K562 (cell line): Measurements from ENCODE around the gene SOS2. TPM values are rescaled to one million over a fixed set of nuclear protein-coding genes. Genes with fewer than 3 reads are reported as not detected.
A peak's percentile ranks its signal among the peaks of the same experiment; 100 is the strongest.

Source experiments
- CEBPG ChIP-seq, 3 experiments: fragments of 200-800 bp in 1 of 3; sonication (Bioruptor generic) in 1 of 3; sonication (generic) in 1 of 3; formaldehyde crosslinking in 1 of 3; IDR thresholded peaks in 2 of 3; conservative IDR thresholded peaks in 1 of 3; 2 replicates each; pipeline versions ENCODE4 v1.6.1 to v1.8.0; 2016 to 2022; ENCODE audit warnings: missing compliant biosample characterization in 2 of 3, missing genetic modification characterization in 2 of 3, mild to moderate bottlenecking in 1 of 3, missing genetic modification reagents in 1 of 3
- CREM ChIP-seq: IDR thresholded peaks from 2 replicates; pipeline ENCODE4 v1.6.1; 2014; ENCODE audit warnings: antibody characterized with exemption, low read depth
- ETV1 ChIP-seq: fragments of 450-650 bp; conservative IDR thresholded peaks from 2 replicates; pipeline ENCODE4 v1.6.1; 2016; ENCODE audit warnings: missing genetic modification characterization, control low read depth, low read depth, missing compliant biosample characterization
- ETV5 ChIP-seq: sonication (generic); formaldehyde crosslinking; IDR thresholded peaks from 2 replicates; pipeline ENCODE4 v1.4.0; 2020; ENCODE audit warnings: low read depth, mild to moderate bottlenecking, missing genetic modification reagents
- GABPA ChIP-seq: fragments of 200-800 bp; sonication (Bioruptor generic); conservative IDR thresholded peaks from 2 replicates; pipeline ENCODE4 v1.6.1; 2016; ENCODE audit warnings: low read depth, missing genetic modification characterization, missing compliant biosample characterization
- GATAD2B ChIP-seq: fragments of 450-650 bp; IDR thresholded peaks from 2 replicates; pipeline ENCODE4 v1.6.1; 2017; ENCODE audit warnings: mild to moderate bottlenecking, borderline replicate concordance
- HMGN3 ChIP-seq: IDR thresholded peaks from 2 replicates; pipeline ENCODE4 v1.6.1; 2011; ENCODE audit warnings: borderline replicate concordance, low read depth, mild to moderate bottlenecking, mixed read lengths, low read length; ENCODE audit not compliant: insufficient read length; ENCODE audit errors: extremely low read depth
- KDM5B ChIP-seq: fragments of 200-600 bp; sonication (generic); IDR thresholded peaks from 2 replicates; pipeline ENCODE4 v1.6.1; 2012; ENCODE audit warnings: low read depth, mild to moderate bottlenecking, moderate library complexity, low read length, control low read depth, inconsistent platforms; ENCODE audit not compliant: insufficient replicate concordance
- MYC ChIP-seq, 2 experiments: fragments of 250-450 bp in 1 of 2; sonication (Bioruptor Pico) in 1 of 2; IDR thresholded peaks; 2 replicates each; pipeline versions ENCODE4 v1.5.1 to v1.6.1; 2012 to 2021; ENCODE audit warnings: low read depth in 2 of 2, borderline replicate concordance in 1 of 2, improper control_type of control experiment in 1 of 2, low read length in 1 of 2, mild to moderate bottlenecking in 1 of 2, moderate library complexity in 1 of 2
- NR2C2 ChIP-seq, 2 experiments: fragments of 200-800 bp in 1 of 2; sonication (Bioruptor generic) in 1 of 2; sonication (generic) in 1 of 2; formaldehyde crosslinking in 1 of 2; IDR thresholded peaks; 2 replicates each; pipeline versions ENCODE4 v1.6.1 to v1.8.0; 2016 to 2022; ENCODE audit warnings: mild to moderate bottlenecking in 1 of 2, missing compliant biosample characterization in 1 of 2, missing genetic modification characterization in 1 of 2, missing genetic modification reagents in 1 of 2
- PTBP1 ChIP-seq: fragments of 200-400 bp; formaldehyde crosslinking; IDR thresholded peaks from 2 replicates; pipeline ENCODE4 v1.6.1; 2017; ENCODE audit warnings: low read depth, low read length
- SAP30 ChIP-seq: fragments of 200-600 bp; sonication (generic); IDR thresholded peaks from 2 replicates; pipeline ENCODE4 v1.6.1; 2012; ENCODE audit warnings: borderline replicate concordance, low read depth, mild to moderate bottlenecking, moderate library complexity, low read length, control low read depth, inconsistent platforms; ENCODE audit not compliant: insufficient read depth, poor library complexity, severe bottlenecking
- polyA plus RNA-seq, 8 experiments: library from polyadenylated mRNA; depleted of rRNA in 4 of 8; stranded (reverse) in 5 of 8; unstranded in 3 of 8; fragments of >200 nt; fragmentation: Nextera tagmentation in 2 of 8; fragmentation: Illumina TruSeq in 1 of 8; extraction: Ambion mirVana in 2 of 8; extraction: Trizol in 1 of 8; gene quantifications; 2 replicates each; pipeline versions ENCODE4 v1.2.1 to v1.2.3, GENCODE V29; 2011 to 2014; ENCODE audit warnings: inconsistent platforms in 1 of 8, missing spikeins in 1 of 8
- total RNA-seq, 7 experiments: library from RNA; depleted of rRNA in 6 of 7; stranded (reverse); fragments of >200 nt in 6 of 7; fragmentation: Illumina TruSeq in 2 of 7; extraction: Trizol in 2 of 7; gene quantifications; 2 replicates each; pipeline versions ENCODE4 v1.2.1 to v1.2.3, GENCODE V29; 2011 to 2021; ENCODE audit warnings: low replicate concordance in 1 of 7
- TF ChIP-seq, protein P1 (sequence below): sonication (generic); formaldehyde crosslinking; IDR thresholded peaks from 2 replicates; pipeline ENCODE4 v1.8.1; 2023; ENCODE audit warnings: mild to moderate bottlenecking, missing genetic modification reagents, moderate library complexity
- TF ChIP-seq, protein P2 (sequence below): sonication (generic); formaldehyde crosslinking; IDR thresholded peaks from 2 replicates; pipeline ENCODE4 v1.5.0; 2020; ENCODE audit warnings: missing genetic modification reagents
- TF ChIP-seq, protein P3 (sequence below): fragments of 450-650 bp; IDR thresholded peaks from one replicate; pipeline ENCODE4 v1.6.1; 2018; ENCODE audit warnings: mild to moderate bottlenecking, moderate library complexity; ENCODE audit not compliant: partially characterized antibody
- TF ChIP-seq, protein P4 (sequence below), 2 experiments: fragments of 200-800 bp in 1 of 2; sonication (Bioruptor generic) in 1 of 2; sonication (generic) in 1 of 2; formaldehyde crosslinking in 1 of 2; IDR thresholded peaks in 1 of 2; conservative IDR thresholded peaks in 1 of 2; 2 replicates each; pipeline versions ENCODE4 v1.5.0 to v1.6.1; 2016 to 2020; ENCODE audit warnings: missing compliant biosample characterization in 1 of 2, missing genetic modification characterization in 1 of 2, missing genetic modification reagents in 1 of 2

Gene SOS2
- total and polyA plus RNA-seq, 9 of the 15 experiments (the other 6 are each of a cell fraction or from before 2014, with no cell fraction given) = 2.2 to 13.1 (median 10.5) TPM

DNA sequence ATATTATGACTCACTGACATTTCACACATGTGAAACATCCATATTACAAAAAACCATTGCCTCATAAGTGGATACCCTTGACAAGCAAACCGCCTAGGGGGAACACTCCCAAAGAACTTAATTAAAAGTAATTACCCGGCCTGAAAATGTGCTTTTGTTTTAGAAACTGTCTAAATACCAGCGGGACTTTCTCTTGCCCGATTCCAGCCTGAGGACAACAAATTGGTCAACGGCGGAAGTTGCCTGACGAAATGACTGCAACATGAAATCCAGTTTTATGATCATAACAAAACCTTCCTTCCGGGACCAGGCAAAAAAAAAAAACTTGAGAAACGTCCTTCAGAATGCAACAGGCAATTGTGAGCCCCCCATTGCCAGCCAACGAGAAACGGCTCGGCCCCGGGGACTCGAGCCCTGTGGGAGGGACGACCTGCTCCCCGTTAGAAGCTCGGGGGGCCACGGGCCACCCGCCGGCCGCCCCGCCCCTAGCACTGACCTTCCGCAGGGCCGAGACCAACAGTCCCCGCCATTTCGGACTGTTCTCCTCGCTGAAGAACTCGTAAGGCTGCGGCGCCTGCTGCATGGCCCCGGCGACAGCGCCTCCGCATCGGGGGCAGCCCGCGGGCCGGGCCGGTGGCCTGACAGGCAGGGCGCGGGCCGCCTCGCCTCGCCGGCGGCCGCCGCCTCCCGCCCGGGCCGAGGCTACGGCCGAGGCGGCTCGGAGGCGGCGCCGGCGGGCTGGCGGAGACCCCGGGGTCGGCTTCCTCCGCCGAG, 490 bp downstream of the SOS2 start (continued):
- TF ChIP-seq MYC (IDR thresholded peaks at IDR 0.05; ENCODE audit: low read depth, low read length) (0 out of 2 replicates have a peak, but pooled peaks have one; percentile 36), MYC (CRISPR knock-in tag; IDR thresholded peaks at IDR 0.05; ENCODE audit: borderline replicate concordance, low read depth) (no peak), CREM (peak; percentile 4; the same call in 1 of the 2 replicates), ETV1 (tag) (0 out of 2 replicates have a peak, but pooled peaks have one; percentile 34), HMGN3 (peak; percentile 17), ETV5 (CRISPR knock-in tag) (0 out of 2 replicates have a peak, but pooled peaks have one; percentile 51), PTBP1 (no peak), GATAD2B (no peak), CEBPG (CRISPR knock-in tag; IDR thresholded peaks at IDR 0.05) (peak; percentile 72), CEBPG (tag; conservative IDR thresholded peaks at IDR 0.05 in 1 of 2, IDR thresholded peaks at IDR 0.05 in 1 of 2) (peak; percentile 57 to 66; a peak in 3 of 4 replicates), SAP30 (peak; percentile 9), KDM5B (peak; percentile 13), GABPA (tag) (peak; percentile 74), NR2C2 (CRISPR knock-in tag; IDR thresholded peaks at IDR 0.05) (no peak), NR2C2 (tag; IDR thresholded peaks at IDR 0.05) (peak; percentile 76)
- TF ChIP-seq, protein P1, sequence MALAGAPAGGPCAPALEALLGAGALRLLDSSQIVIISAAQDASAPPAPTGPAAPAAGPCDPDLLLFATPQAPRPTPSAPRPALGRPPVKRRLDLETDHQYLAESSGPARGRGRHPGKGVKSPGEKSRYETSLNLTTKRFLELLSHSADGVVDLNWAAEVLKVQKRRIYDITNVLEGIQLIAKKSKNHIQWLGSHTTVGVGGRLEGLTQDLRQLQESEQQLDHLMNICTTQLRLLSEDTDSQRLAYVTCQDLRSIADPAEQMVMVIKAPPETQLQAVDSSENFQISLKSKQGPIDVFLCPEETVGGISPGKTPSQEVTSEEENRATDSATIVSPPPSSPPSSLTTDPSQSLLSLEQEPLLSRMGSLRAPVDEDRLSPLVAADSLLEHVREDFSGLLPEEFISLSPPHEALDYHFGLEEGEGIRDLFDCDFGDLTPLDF = no peak
- TF ChIP-seq, protein P2, sequence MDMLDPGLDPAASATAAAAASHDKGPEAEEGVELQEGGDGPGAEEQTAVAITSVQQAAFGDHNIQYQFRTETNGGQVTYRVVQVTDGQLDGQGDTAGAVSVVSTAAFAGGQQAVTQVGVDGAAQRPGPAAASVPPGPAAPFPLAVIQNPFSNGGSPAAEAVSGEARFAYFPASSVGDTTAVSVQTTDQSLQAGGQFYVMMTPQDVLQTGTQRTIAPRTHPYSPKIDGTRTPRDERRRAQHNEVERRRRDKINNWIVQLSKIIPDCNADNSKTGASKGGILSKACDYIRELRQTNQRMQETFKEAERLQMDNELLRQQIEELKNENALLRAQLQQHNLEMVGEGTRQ (CRISPR knock-in tag) = no peak
- TF ChIP-seq, protein P3, sequence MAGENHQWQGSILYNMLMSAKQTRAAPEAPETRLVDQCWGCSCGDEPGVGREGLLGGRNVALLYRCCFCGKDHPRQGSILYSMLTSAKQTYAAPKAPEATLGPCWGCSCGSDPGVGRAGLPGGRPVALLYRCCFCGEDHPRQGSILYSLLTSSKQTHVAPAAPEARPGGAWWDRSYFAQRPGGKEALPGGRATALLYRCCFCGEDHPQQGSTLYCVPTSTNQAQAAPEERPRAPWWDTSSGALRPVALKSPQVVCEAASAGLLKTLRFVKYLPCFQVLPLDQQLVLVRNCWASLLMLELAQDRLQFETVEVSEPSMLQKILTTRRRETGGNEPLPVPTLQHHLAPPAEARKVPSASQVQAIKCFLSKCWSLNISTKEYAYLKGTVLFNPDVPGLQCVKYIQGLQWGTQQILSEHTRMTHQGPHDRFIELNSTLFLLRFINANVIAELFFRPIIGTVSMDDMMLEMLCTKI = no peak
- TF ChIP-seq, protein P4, sequence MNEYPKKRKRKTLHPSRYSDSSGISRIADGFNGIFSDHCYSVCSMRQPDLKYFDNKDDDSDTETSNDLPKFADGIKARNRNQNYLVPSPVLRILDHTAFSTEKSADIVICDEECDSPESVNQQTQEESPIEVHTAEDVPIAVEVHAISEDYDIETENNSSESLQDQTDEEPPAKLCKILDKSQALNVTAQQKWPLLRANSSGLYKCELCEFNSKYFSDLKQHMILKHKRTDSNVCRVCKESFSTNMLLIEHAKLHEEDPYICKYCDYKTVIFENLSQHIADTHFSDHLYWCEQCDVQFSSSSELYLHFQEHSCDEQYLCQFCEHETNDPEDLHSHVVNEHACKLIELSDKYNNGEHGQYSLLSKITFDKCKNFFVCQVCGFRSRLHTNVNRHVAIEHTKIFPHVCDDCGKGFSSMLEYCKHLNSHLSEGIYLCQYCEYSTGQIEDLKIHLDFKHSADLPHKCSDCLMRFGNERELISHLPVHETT (CRISPR knock-in tag; conservative IDR thresholded peaks at IDR 0.05 in 1 of 2, IDR thresholded peaks at IDR 0.05 in 1 of 2) = 0 out of 4 replicates have a peak, but pooled peaks of 1 of the 2 experiments have one; percentile 55
